HUES64 (cell line): ENCODE data around the gene GYS1.
"Not testable (repeated sequence)": the region's sequence is repeated elsewhere in the genome, so short reads cannot be mapped to it uniquely, and the experiment has no call there.

ENCODE experiments used
- H3K27ac ChIP-seq: 2 replicates; pipeline ENCODE4 v1.7.0; 2013; ENCODE audit warnings: low read depth, low read length, inconsistent platforms
- H3K27me3 ChIP-seq: 2 replicates; pipeline ENCODE4 v1.6.1; 2013; ENCODE audit warnings: mild to moderate bottlenecking, low read length; ENCODE audit not compliant: insufficient read depth
- H3K36me3 ChIP-seq: 2 replicates; pipeline ENCODE4 v1.6.1; 2013; ENCODE audit warnings: mild to moderate bottlenecking, low read length; ENCODE audit not compliant: insufficient read depth
- H3K4me1 ChIP-seq: 2 replicates; pipeline ENCODE4 v1.6.1; 2013; ENCODE audit warnings: mild to moderate bottlenecking, low read length, moderate library complexity; ENCODE audit not compliant: insufficient read depth
- H3K4me3 ChIP-seq: 2 replicates; pipeline ENCODE4 v1.5.1; 2013; ENCODE audit warnings: mild to moderate bottlenecking, low read length, moderate library complexity
- H3K9ac ChIP-seq: 2 replicates; pipeline ENCODE4 v1.6.1; 2013; ENCODE audit warnings: mild to moderate bottlenecking, low read depth, low read length
- H3K9me3 ChIP-seq: 2 replicates; pipeline ENCODE4 v1.6.1; 2013; ENCODE audit warnings: low read depth, low read length; ENCODE audit not compliant: insufficient read depth
- WGBS: fragments of 150-250, 120-280 bp; methylation state at CpG from one replicate; pipeline ENCODE4 v1.1.7; 2013; ENCODE audit warnings: missing lambda C conversion rate; 5-methylcytosine and 5-hydroxymethylcytosine counted together

GYS1 gene

DNA sequence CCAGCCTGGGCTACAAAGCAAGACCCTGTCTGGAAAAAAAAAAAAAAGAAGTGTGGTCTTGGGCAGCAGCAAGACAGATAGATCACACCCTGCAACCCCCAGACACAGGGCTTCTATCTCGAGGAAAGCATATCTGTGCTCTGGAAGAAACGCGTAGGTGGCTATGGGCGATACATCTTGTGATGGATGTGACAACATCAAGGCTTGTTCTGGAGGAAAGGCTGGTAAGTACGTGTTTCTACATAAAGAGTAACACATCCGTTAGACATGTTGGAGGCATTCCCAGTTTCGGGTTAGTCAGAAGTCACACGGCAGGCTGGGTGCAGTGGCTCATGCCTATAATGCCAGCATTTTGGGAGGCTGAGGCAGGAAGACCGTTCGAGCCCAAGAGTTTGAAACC, 66.2 kb downstream of the GYS1 start:
- H3K27me3 ChIP-seq, result peaks cover under 1% of the 10 kb centered on the region; the same call in 1 of the 2 replicates
- 91% methylated on average over 10 of the region's 10 CpGs for WGBS
- H3K4me1 ChIP-seq, result no peaks in the 10 kb centered on the region
- no peak overlapping the region for H3K4me3 ChIP-seq
- no peaks in the 10 kb centered on the region for H3K9me3 ChIP-seq
- H3K27ac ChIP-seq, result no peak overlapping the region
- H3K36me3 ChIP-seq, result peaks cover 10% of the 10 kb centered on the region
- no peak overlapping the region for H3K9ac ChIP-seq

DNA sequence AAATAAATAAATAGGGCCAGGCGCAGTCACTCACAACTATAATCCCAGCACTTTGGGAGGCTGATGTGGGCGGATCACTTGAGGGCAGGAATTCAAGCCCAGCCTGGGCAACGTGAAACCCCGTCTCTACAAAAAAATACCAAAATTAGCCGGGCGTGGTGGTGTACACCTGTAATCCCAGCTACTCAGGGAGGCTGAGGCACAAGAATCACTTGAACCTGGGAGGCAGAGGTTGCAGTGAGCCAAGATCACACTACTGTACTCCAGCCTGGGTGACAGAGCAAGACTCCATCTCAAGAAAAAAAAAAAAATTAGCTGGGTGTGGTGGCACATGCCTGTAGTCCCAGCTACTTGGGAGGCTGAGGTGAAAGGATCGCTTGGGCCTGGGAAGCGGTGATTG, 67.2 kb downstream of the GYS1 start:
- peaks cover 19% of the 10 kb centered on the region for H3K36me3 ChIP-seq
- H3K9ac ChIP-seq, H3K27ac ChIP-seq, H3K9me3 ChIP-seq, H3K27me3 ChIP-seq, H3K4me3 ChIP-seq, H3K4me1 ChIP-seq: not testable (repeated sequence)
- 90% methylated on average over 8 of the region's 8 CpGs for WGBS

DNA sequence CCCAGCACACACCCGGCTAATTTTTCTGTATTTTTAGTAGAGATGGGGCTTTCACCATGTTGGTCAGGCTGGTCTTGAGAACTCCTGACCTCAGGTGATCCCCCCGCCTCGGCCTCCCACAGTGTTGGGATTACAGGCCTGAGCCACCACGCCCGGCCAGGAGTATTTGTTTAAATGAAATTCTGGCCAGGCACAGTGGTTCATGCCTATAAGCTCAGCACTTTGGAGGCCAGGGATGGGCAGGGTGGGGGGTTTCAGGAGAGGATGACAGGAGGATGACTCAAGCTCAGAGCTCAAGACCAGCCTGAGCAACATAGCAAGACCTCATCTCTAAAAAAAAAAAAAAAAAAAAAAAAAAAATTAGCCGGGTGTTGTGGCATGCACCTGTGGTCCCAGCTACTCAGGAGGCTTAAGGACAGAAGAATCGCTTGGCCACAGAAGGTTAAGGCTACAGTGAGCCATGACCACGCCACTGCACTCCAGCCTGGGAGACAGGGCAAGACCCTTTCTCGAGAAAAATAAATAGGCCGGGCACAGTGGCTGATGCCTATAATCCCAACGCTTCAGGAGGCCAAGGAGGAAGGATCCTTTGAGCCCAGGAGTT, 67.8 kb downstream of the GYS1 start:
- Histone ChIP-seq H3K27ac (no peak overlapping the region), H3K27me3 (no peaks in the 10 kb centered on the region), H3K36me3 (peaks cover 24% of the 10 kb centered on the region), H3K9me3 (no peaks in the 10 kb centered on the region), H3K9ac (no peak overlapping the region), H3K4me3 (no peak overlapping the region), H3K4me1 (no peaks in the 10 kb centered on the region)
- 86% methylated on average over 11 of the region's 11 CpGs for WGBS

DNA sequence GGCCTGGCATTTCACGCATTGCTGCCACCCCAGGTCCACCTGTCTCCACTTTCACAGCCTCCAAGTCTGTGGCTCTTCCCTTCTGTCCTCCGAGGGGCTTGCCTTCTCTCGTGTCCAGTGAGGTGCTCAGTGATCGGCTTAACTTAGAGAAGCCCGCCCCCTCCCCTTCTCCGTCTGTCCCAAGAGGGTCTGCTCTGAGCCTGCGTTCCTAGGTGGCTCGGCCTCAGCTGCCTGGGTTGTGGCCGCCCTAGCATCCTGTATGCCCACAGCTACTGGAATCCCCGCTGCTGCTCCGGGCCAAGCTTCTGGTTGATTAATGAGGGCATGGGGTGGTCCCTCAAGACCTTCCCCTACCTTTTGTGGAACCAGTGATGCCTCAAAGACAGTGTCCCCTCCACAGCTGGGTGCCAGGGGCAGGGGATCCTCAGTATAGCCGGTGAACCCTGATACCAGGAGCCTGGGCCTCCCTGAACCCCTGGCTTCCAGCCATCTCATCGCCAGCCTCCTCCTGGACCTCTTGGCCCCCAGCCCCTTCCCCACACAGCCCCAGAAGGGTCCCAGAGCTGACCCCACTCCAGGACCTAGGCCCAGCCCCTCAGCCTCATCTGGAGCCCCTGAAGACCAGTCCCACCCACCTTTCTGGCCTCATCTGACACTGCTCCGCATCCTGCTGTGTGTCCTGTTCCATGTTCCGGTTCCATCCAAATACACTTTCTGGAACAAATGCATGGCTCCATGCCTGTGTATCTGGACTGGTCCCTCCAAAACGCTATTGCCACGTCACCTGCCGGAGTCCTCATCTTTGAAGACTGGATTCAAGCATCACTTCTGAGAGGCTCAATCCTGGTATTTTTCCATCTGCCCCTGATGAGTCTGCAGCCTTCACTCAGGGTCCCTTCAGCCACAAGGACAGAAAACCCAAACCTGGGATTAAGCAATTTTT, 70.3 kb downstream of the GYS1 start:
- 94% methylated on average over 18 of the region's 18 CpGs for WGBS
- Histone ChIP-seq H3K36me3 (peaks cover 39% of the 10 kb centered on the region), H3K4me1 (no peaks in the 10 kb centered on the region), H3K4me3 (no peak overlapping the region), H3K27me3 (no peaks in the 10 kb centered on the region), H3K9me3 (no peaks in the 10 kb centered on the region), H3K27ac (no peak overlapping the region), H3K9ac (no peak overlapping the region)

DNA sequence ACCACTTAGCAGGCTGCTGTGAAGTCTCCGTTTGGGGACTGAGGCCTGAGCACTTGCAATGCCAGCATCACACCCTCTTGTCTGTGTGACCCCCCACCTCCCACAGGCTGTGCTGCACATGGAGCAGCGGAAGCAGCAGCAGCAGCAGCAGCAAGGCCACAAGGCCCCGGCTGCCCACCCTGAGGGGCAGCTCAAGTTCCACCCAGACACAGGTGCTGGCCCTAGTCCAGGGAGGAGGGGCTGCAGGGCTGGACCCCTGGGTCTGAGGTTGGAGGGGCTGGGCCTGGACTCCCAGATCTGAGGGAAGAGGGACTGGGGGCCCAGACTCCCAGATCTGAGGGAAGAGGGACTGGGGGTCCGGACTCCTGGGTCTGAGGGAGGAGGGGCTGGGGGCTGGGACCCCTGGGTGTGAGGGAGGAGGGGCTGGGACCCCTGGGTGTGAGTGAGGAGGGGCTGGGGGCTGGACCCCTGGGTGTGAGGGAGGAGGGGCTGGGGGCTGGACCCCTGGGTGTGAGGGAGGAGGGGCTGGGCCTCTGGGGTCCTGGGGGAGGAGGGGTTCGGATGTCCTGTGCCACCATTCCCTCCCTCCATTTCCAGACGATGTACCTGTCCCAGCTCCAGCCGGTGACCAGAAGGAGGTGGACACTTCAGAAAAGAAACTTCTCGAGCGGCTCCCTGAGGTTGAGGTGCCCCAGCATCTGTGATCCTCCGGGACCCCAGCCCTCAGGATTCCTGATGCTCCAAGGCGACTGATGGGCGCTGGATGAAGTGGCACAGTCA, 71.2 kb downstream of the GYS1 start:
- Histone ChIP-seq H3K27me3 (no peaks in the 10 kb centered on the region), H3K9ac (no peak overlapping the region), H3K4me1 (no peaks in the 10 kb centered on the region), H3K27ac (no peak overlapping the region), H3K36me3 (peaks cover 41% of the 10 kb centered on the region), H3K9me3 (no peaks in the 10 kb centered on the region), H3K4me3 (no peak overlapping the region)
- 94% methylated on average over 12 of the region's 12 CpGs for WGBS

DNA sequence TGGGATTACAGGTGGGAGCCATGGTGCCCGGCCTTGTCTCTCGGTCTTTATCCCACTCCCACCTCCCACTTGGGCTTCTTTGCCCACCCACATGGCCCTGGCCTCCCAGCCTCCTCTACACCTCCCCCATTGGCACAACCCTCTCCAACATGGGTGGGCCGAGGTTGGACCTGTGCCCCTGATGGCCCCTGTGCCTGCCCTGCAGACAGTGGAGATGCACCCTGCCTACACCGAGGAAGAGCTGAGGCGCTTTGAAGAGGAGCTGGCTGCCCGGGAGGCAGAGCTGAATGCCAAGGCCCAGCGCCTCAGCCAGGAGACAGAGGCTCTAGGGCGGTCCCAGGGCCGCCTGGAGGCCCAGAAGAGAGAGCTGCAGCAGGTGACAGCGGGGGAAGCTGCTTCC, 72.2 kb downstream of the GYS1 start:
- 84% methylated on average over 10 of the region's 10 CpGs for WGBS
- H3K4me3 ChIP-seq, result no peak overlapping the region

DNA sequence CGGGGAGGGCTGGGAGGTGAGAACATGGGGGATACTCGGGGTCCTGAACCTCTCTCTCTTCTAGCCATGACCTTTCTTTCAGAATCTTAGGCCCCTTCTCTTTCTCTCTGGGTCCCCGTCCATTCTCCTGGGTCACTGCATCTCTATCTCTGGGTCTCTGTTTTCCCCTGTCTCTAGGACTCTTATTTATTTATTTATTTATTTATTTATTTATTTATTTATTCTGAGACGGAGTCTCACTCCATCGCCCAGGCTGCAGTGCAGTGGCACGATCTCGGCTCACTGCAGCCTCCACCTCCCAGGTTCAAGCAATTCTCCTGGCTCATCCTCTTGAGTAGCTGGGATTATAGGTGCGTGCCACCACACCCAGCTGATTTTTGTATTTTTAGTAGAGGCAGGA, 73.8 kb downstream of the GYS1 start:
- not testable (repeated sequence) for H3K4me1 ChIP-seq, H3K9ac ChIP-seq, H3K27me3 ChIP-seq, H3K27ac ChIP-seq, H3K4me3 ChIP-seq, H3K9me3 ChIP-seq
- peaks cover 56% of the 10 kb centered on the region for H3K36me3 ChIP-seq
- 97% methylated on average over 8 of the region's 8 CpGs for WGBS

More for the DNA sequence above, 72.2 kb downstream of the GYS1 start:
- Histone ChIP-seq H3K9me3 (no peaks in the 10 kb centered on the region), H3K4me1 (no peaks in the 10 kb centered on the region), H3K36me3 (peaks cover 43% of the 10 kb centered on the region), H3K9ac (no peak overlapping the region), H3K27me3 (no peaks in the 10 kb centered on the region), H3K27ac (no peak overlapping the region)

DNA sequence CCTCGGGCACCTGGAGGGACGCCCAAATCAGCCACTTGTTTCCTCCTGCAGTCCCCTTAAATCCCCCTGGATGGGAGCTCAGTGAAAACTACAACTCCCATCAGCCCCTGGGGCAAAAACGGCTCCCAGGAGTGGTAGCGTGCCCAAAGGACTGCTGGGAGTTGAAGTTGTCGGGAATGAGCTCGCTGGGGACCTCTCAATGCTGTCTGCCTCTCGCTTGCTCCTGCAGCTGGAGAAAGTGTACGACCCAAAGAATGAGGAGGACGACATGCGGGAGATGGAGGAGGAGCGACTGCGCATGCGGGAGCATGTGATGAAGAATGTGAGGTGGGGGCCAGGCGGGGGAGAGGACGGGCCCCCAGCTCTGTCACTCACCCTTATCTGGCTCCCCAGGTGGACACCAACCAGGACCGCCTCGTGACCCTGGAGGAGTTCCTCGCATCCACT, 74.3 kb downstream of the GYS1 start:
- Histone ChIP-seq H3K9me3 (no peaks in the 10 kb centered on the region), H3K27ac (no peak overlapping the region), H3K4me1 (no peaks in the 10 kb centered on the region), H3K36me3 (peaks cover 59% of the 10 kb centered on the region), H3K4me3 (no peak overlapping the region), H3K27me3 (no peaks in the 10 kb centered on the region), H3K9ac (no peak overlapping the region)
- 85% methylated on average over 18 of the region's 18 CpGs for WGBS
